GM20431 (cell line): ENCODE results near the gene BCAS3.
"Not testable (repeated sequence)": the region's sequence is repeated elsewhere in the genome, so short reads cannot be mapped to it uniquely, and the experiment has no call there.

Experiments used
- in situ Hi-C: fragments of 300-500 bp; cut with MseI, MboI; formaldehyde crosslinking; loops from one replicate; pipeline ENCODE4 v1.15.0; 2020; ENCODE audit warnings: low sequenced_read_pairs; ENCODE audit not compliant: unreplicated experiment

The BCAS3 gene

DNA sequence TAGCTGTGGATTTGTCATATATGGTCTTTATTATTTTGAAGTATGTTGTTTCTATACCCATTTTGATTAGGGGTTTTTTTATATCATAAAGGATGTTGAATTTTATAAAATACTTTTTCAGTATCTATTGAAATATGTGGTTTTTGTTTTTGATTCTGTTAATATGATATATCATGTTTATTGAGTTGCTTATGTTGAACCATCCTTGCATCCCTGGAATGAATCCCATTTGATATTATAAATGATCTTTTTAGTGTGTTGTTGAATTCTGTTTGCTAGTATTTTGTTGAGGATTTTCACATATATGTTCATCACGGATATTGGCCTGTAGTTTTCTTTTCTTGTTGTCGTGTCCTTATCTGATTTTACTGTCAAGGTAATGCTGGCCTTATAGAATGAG is 286.5 kb downstream of the BCAS3 start:
- in situ Hi-C loops = loop anchor here (25.0 kb wide), 1 partner anchor 227 kb away; no protein-coding TSS in a partner anchor

- in situ Hi-C loops = loop anchor here (25.0 kb wide), 1 partner anchor 231 kb away; no protein-coding TSS in a partner anchor
Observed at GRCh38 chr17:60968266-60968665, 290.6 kb downstream of the BCAS3 start.

DNA sequence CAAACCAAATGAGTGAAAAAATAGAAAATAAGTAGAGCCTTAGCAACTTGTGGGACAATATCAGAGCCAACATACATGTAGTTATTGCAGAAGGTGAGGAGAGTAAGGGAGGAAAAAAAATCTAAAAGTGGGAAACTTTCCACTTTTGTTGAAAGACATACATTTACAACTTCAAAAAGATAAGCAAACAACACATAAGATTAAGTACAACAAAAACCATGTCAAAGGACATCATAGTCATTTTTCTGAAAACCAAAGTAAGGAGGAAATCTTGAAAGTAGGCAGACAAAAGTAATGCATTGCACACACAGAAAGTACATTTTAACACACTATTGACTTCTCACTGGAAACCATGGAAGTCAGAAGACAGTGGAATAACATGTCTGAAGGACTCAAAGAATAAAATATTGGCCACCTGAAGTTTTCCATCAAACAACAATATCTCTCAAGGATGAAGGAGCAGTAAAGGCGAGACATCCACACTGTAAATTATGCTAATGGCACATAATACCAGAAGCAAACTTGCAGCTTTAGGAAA is 291.9 kb downstream of the BCAS3 start:
- in situ Hi-C loops = loop anchor here (25.0 kb wide), 1 partner anchor 232 kb away; no protein-coding TSS in a partner anchor

GRCh38 chr17:60970741-60971140 is 293.1 kb downstream of the BCAS3 start:
- in situ Hi-C loops = loop anchor here (25.0 kb wide), 1 partner anchor 233 kb away; no protein-coding TSS in a partner anchor

GRCh38 chr17:60971515-60972369 is 294.1 kb downstream of the BCAS3 start:
- in situ Hi-C loops = loop anchor here (25.0 kb wide), 1 partner anchor 234 kb away; no protein-coding TSS in a partner anchor

- in situ Hi-C loops = loop anchor here (25.0 kb wide), 1 partner anchor 410 kb away; the partner anchor contains the start of gene TBX2
Observed at GRCh38 chr17:60976861-60977260, 299.2 kb downstream of the BCAS3 start.

- in situ Hi-C loops = loop anchor here (25.0 kb wide), 1 partner anchor 398 kb away; the partner anchor contains the start of gene TBX2
Observed at GRCh38 chr17:60989379-60989778, 311.7 kb downstream of the BCAS3 start.

DNA sequence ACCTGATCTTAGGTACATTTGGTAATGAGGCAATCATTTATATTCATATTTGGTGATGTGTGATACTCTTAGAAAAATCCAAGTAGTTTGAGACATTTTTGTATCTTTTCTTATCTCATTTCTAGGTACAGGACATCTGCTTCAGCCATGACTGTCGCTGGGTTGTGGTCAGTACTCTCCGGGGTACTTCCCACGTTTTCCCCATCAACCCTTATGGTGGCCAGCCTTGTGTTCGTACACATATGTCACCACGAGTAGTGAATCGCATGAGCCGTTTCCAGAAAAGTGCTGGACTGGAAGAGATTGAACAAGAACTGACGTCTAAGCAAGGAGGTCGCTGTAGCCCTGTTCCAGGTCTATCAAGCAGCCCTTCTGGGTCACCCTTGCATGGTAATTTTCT is 312.2 kb downstream of the BCAS3 start:
- in situ Hi-C loops = loop anchor here (25.0 kb wide), 1 partner anchor 397 kb away; the partner anchor contains the start of gene TBX2

GRCh38 chr17:60993497-60993896 is 315.8 kb downstream of the BCAS3 start:
- in situ Hi-C loops = loop anchor here (25.0 kb wide), 1 partner anchor 394 kb away; the partner anchor contains the start of gene TBX2

- in situ Hi-C loops = loop anchor here (25.0 kb wide), 1 partner anchor 392 kb away; the partner anchor contains the start of gene TBX2
Observed at GRCh38 chr17:60995680-60996079, 318.0 kb downstream of the BCAS3 start.

DNA sequence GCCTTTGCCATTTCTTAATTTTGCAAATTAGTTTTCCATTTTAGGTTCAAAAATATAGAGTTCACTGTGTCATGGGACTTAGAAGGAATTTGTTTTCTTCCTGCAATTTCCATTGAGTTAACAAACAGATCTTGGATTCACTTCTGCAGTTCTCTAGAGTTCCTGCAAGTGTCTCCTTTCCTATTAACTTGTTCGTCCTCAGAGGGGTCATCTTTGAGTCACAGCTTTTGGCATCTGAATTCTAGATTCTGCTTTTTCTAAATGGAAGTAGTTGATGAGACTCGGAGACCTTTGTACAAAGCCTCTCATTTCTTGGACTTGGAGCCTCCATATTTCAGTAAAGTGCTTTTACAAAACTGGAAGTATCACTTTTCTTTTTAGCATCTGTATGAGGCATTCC is 323.3 kb downstream of the BCAS3 start:
- in situ Hi-C loops = no loop called here

DNA sequence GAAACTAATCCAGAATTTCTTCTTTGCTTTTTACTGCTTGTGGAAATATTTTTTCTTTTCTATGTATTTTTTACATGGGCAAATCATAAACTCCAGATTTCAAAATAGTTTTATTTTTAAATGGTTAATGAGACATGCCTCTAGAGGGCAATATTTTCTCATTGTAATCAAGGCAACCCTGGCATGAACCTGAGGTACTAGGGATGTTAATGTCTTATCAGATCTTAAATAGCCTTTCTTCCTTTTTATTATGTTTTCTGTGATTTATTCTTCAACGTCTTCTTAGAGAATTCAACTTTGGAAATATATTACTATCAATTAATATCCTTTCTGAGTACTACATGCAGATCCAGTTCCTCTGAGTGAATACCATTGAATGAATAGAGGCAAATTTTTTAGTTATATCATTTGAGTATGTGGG is 324.7 kb downstream of the BCAS3 start:
- in situ Hi-C loops = no loop called here

DNA sequence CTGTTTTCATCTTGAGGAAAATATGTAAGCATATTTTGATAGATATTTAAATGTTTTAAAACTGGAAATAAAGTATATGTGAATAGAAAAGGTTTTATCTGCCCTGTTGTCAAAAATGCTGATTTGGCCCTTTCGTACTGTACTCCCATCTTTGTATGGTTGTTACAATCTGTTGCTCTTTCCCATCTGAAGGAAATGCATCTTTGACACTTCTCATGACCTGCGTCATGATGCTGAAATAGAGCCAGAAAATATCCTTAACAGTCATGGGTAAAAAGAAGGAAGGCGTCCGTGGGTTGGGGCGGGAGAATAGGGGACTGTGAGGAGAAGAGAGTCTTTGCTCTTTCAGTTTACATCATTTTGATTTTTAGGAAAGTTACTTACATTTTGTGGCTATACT is 327.7 kb downstream of the BCAS3 start:
- in situ Hi-C loops = no loop called here

- in situ Hi-C loops = not testable (repeated sequence)
Observed at GRCh38 chr17:61005958-61006357, 328.3 kb downstream of the BCAS3 start.

DNA sequence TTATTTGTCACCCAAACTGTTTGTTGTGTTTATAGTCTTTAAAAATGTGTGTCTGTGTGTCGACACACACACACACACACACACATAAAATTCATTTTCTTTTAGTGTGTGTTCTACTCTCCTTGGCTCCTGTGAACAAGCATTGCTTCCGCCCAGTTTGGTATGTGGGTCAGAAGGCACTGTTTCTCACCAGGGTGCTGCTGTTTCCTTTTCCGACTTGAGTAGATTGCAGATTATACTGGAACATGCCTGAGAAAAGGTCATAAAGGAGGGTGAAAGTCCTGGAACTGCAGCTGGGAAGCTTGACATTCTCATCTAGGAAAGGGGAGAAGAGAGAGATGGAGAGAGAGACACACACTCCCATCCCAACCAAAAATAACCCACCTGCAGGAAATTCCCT is 330.3 kb downstream of the BCAS3 start:
- in situ Hi-C loops = no loop called here

DNA sequence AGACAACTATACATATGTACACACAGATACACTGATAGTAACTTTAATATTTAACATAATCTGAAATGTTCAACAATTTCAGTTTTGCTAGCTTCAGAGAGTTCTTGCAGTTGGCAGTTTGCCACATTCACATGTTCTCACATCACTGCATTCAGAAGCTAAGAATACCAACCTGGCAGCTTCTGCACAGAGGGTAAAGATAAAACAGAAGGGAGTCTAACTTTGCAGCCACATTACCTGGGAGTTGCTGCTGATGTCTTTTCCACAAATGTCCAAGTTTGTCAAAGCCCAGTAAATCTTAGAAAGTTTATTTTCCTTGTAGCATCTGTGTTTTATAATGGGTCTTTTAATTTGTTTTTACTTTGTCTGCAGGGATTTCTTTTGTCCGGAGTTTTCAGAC is 332.0 kb downstream of the BCAS3 start:
- in situ Hi-C loops = no loop called here

DNA sequence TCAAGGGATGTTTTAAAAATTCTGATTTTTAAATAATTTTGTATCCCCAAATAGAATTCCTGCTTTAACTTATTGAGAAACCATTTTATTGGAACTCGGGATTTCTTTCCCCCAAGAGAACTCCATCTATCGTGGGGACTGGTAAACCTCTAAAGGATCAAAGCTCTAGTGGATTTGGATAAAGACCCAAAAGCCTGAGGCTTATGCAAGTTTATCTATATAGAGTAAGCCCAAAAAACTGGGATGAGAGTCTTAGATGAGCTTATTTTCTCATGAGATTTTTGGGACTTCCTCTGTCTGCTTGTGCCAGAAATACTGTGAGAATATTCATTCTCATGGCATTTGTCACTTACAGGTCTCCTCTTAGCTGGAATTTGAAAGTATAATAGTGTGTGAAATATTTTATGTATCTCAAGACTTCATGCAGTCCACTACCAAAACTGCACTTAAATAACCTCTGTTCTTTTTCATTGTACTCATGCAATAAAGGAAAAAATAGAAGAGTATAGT is 333.1 kb downstream of the BCAS3 start:
- in situ Hi-C loops = no loop called here

GRCh38 chr17:61011251-61011650 is 333.6 kb downstream of the BCAS3 start:
- in situ Hi-C loops = no loop called here

- in situ Hi-C loops = no loop called here
Observed at GRCh38 chr17:61015966-61016365, 338.3 kb downstream of the BCAS3 start.

DNA sequence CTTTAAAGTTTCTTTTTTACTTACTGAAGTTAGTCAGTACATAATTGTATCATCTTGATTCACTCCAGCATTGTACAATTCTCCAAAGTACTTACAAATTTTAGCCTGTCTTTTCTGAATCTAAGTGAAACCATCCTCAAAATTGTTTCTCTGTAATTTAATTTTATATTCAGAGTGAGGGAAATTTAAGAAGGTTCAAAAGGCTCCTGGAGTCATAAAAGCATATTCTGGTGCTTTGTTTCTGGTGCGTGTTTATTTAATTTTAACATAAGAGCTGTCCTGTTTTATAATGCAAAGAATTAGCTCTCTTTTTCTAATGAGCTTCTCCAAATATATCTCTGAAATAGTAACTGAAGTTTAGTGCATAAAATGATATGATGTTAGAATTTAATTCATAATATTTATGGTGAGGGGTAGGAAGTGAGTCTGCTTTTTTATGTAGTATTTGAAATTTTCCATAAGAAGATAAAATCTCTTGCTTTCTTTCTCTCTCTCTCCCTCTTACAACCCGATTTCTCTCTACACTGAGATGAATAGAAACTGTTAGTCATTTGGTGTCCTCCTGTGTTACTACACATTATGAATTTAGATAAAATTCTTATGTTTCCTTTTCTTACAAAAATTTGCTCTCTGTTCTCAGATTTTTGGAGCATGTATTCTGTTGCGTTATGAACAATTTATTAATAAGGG is 339.8 kb downstream of the BCAS3 start:
- in situ Hi-C loops = no loop called here
